NCI-H2227 (cell line): Measurements from ENCODE around the gene PDHB.
"Not testable (repeated sequence)": the region's sequence is repeated elsewhere in the genome, so short reads cannot be mapped to it uniquely, and the experiment has no call there.

Experiments
- DNase-seq: peaks from one replicate; lab custom pipeline; 2025; ENCODE audit not compliant: unreplicated experiment; lab: John Stamatoyannopoulos, UW

Gene PDHB

DNA sequence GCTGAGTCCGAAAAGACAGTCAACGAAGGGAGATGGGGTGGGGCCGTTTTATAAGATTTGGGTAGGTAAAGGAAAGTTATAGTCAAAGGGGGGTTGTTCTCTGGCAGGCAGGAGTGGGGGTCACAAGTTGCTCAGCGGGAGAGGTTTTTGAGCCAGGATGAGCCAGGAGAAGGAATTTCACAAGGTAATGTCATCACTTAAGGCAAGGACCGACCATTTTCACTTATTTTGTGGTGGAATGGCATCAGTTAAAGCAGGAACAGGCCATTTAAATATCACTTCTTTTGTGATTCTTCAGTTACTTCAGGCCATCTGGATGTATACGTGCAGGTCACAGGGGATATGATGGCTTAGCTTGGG is 7.3 kb upstream of the PDHB start:
- DNase-seq, result not testable (repeated sequence)

- DNase-seq, result not testable (repeated sequence)
Observed at GRCh38 chr3:58437276-58437675, 3.6 kb upstream of the PDHB start.

- DNase-seq, result no peak
Observed at GRCh38 chr3:58434990-58435389, 1.4 kb upstream of the PDHB start.

DNA sequence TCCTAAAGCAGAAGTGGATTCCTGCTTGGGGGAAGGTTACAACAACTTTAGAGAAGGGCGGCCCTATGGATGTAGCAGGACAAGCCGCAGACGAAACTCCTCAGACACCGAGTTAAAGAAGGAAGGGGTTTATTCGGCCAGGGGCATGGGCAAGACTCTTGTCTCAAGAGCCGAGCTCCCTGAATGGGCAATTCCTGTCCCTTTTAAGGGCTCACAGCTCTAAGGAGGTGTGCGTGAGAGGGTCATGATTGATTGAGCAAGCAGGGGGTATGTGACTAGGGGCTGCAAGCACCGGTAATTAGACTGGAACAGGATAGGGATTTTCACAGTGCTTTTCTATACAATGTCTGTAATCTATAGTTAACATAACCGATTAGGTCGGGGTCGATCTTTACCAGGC is 879 bp upstream of the PDHB start:
- DNase-seq, result no peak

DNA sequence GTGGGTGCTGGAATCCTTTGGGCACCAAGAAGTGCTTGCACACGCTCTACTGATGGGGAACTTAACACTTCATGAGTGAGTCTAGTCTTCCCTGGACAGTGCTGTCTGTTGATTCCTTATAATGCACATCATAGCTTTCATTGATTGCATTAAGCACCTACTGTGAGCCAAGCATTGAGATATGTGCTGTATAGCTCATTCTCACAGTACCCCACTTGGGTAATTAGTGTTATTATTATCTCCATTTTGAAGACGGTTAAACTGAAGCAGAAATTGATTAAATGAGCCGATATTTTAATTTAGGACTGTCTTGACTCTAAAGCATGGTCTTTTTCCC is 504 bp upstream of the PDHB start:
- no peak for DNase-seq

DNA sequence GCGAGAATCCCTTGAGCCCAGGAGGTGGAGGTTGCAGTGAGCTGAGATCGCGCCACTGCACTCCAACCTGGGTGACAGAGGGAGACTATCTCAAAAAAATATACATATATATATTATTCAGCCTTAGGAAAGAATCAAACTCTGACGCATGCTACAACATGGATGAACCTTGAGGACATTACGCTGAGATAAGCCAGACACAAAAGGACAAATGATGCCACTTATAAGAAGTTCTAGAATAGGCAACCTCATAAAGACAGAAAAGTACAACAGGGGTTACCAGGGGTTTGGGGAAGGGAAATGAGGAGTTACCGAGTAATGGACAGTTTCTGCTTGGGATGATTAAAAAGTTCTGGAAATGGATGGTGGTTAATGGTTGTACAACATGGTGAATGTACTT is 727 bp downstream of the PDHB start:
- DNase-seq, result no peak

DNA sequence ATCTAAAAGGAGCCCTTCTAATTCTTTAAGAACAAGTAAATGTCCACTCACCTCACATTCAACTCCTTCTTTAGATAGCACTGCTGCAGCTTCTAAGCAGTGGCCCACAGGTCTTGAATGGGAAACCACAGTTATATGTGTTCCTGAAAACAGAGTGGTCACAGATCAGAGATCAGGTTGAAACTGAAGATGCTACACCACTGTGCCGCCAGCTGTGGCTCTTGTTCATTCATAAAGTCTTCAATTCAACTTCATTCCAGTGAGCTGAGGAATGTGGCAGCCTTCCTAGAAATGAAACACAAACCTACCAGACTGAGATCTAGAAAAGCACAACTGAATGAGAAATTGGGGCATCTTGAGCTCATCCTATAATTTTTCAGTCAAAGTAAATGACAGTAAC is 4.0 kb downstream of the PDHB start:
- DNase-seq, result no peak

- no peak for DNase-seq
Observed at GRCh38 chr3:58427661-58428361, 5.8 kb downstream of the PDHB start.

DNA sequence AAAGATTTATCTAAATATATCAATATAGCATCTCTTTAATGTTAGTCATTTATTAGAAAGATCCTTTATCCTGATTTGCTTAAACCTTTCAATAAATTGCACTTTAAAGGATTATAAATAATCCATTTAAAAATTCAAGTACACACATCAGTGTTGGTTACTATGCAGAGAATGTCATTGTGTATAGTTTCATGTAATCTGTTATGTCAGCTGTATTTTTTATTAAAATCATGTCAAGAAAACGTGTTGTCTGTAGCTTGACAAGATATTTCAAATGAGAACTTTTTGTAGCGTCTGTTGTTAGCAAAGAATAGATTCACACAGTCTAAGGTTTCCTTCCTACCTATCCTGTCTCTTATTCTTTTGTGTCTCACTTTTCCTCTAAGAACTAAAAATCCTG is 7.8 kb downstream of the PDHB start:
- no peak for DNase-seq

DNA sequence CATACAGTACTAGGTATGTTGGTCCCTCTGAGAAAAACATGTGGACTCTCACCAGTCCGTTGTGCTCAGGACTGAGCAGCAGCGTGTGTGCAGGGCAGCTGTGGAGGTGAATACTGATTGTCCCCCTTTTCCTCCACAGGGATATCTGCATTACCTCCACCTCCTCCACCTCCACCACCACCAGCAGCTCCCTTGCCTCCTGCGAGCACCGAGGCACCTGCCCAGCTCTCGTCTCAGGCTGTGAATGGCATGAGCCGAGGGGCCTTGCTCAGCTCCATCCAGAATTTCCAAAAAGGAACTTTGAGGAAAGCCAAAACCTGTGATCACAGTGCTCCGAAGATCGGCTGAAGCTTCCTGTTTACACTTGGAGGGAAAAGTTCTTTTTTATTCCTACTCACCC is 9.0 kb downstream of the PDHB start:
- no peak for DNase-seq

- DNase-seq, result no peak
Observed at GRCh38 chr3:58422756-58423325, 10.8 kb downstream of the PDHB start.

DNA sequence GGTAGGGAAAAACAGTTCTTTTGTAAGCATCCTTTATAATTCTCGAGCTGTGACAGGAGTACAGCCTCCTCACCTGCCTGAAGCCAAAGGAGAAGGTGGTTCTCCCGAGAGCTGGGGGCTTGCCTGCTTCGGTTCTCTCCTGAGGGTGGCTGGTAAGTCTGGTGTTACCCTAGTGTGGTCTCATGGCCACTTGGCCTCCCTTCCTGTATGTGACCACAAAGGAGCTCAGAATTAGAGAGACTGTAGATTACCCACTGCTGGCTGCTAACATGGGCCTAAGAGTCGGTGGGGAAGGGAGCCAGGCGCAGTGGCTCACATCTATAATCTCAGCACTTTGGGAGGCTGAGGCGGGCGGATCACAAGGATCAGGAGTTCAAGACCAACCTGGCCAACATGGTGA is 12.6 kb downstream of the PDHB start:
- DNase-seq, result no peak

- DNase-seq, result no peak
Observed at GRCh38 chr3:58419780-58420507, 13.7 kb downstream of the PDHB start.

- DNase-seq, result no peak
Observed at GRCh38 chr3:58418227-58418626, 15.4 kb downstream of the PDHB start.

- DNase-seq, result no peak
Observed at GRCh38 chr3:58417075-58417474, 16.6 kb downstream of the PDHB start.

GRCh38 chr3:58416191-58416590 is 17.4 kb downstream of the PDHB start:
- no peak for DNase-seq

DNA sequence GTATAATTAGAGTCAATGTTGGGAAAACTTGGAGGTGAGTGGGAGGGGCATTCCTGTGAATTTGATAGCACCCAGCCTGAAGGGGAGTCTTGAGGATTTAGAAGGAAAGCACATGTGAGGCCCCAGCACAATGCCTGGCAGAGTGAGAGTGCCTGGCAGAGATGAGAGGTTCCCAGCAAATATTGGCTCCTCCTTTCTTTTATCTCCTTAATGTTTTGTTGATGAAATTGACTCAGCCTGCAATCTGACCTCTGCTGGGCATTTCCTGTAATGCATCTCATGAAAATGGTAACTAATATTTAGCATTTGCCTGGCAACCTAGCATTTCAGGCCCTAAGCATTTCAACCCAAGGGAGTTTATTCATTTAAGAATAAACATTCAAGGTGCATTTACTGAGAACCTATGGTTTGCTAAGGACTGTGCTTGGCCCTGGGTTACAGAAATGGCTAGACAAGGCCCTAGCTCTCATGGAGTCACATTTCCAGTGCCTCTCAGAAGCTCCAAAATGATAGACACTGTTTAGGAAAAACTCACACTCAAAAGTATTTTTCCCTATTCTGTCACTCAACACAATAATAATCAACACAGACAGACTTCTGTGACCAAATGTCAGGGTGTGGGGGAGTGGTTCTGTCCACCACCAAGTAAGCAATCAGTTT is 19.0 kb downstream of the PDHB start:
- DNase-seq, result peak; percentile 51

DNA sequence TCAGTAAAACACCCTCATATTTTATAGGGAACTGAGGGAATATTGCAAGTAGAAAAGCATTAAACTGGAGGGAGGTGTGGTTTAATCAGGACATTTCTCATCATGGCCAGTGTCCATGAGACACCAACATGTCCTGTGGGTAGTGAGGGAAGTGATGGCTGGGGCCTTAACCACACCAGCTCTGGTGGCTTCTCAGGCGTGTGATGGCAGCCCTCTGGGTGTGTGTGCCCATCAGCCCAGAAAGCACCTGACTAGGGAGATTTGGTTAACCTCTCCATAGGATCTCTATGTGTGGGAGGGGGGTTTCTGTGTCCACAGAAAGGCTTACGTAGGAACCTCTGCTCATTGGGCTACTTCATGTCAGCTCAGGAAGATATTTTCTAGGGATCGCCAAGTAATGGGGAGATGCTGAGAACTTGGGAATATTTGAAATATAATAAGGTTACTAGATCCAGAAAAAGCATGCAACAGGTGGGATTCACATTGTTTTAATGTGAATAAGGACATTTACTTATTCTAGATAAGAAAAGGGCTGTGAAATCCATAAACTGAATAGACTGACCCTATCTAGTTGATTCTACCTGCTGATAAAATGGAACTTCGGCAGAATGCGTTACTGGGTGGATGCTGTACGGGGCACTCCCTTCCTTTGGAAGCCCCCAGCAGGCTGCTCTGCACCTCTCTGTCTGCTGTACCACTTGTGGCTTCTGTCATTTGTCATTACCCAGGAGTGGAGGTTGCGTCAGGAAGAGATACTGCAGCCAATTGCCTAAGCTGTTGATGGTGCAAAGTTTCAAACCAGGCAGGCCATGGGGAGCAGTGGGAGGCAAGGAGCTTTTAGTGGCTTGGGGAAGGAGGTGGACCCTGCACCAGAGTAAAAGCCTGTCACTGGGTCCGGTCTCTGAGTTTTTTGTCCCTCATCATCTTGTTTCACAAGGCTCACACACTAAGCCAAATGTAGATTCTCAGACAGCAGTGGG is 21.5 kb downstream of the PDHB start:
- no peak for DNase-seq

DNA sequence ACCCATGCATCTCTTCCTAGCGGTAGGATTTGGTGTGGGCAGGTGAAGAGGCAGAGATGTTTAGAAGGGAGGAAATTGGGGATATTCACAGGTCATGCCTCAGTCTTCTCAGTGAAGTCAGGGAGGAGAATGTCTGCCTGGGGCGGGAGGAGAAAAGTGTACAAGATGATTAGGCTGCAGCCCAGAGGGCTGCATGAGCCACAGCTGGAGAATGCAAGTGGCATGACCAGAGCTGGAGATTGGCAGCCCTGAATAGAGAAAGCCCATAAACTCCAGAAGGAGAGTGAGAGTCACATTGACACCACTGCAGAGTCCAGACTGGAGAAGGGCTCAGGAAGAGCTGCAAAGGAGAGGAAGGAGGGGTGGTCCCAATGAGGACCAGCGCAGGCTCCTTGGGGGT is 22.6 kb downstream of the PDHB start:
- no peak for DNase-seq

DNA sequence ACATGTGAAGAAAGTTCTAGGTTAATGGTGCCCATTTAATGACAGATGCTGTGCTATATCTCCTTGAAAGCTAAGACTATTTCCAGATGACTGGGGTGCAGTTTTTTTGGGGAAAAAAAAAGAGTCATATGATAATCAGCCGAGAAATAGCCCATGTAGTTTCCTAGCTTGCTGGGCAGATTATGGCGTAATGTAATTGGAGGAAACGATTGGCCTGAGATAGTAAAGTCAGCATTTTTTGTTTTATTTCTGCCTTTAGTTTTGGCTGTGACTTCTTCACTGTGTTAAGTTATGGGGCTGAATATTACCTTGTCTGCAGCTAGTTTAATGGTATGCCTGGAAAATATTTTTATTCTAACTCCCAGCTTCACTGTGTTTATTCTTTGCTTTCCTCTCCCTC is 24.0 kb downstream of the PDHB start:
- no peak for DNase-seq

GRCh38 chr3:58408906-58409305 is 24.7 kb downstream of the PDHB start:
- no peak for DNase-seq
